OCI-LY7 (cell line): ENCODE results near the gene SLC25A25. TPM values are rescaled to one million over a fixed set of nuclear protein-coding genes. Genes with fewer than 3 reads are reported as not detected.

Experiments
- BruUV-seq: library from RNA; stranded (reverse); fragments of 400-500 nt; replicated peaks from 2 replicates; lab custom pipeline; 2021; lab: Mats Ljungman, UMichigan
- CTCF ChIA-PET: fragments of 300-600 bp; sonication (Branson Sonifier 250); formaldehyde crosslinking; loops from one replicate; lab custom pipeline; 2022; ENCODE audit warnings: antibody characterized with exemption; ENCODE audit not compliant: unreplicated experiment; lab: Charles Lee
- POLR2A ChIA-PET: fragments of 300-600 bp; sonication (Branson Sonifier 250); formaldehyde crosslinking; loops from one replicate; lab custom pipeline; 2022; ENCODE audit warnings: antibody characterized with exemption; lab: Charles Lee
- DNase-seq: peaks from one replicate; pipeline ENCODE4 v3.0.0-alpha.2; 2015; ENCODE audit warnings: low spot score
- H2AFZ ChIP-seq: fragments of 200-600 bp; sonication (generic), shearing (Covaris generic); 2 replicates; pipeline ENCODE4 v1.6.1; 2014; ENCODE audit warnings: mild to moderate bottlenecking, antibody characterized with exemption, low read length, moderate library complexity
- H3K27ac ChIP-seq: fragments of 200-600 bp; sonication (generic); 2 replicates; pipeline ENCODE4 v1.5.1; 2014; ENCODE audit warnings: mixed run types, low read depth, mild to moderate bottlenecking, moderate library complexity, low read length, inconsistent platforms; ENCODE audit not compliant: poor library complexity, severe bottlenecking
- H3K36me3 ChIP-seq: fragments of 200-600 bp; sonication (generic); 2 replicates; pipeline ENCODE4 v1.6.1; 2014; ENCODE audit warnings: mild to moderate bottlenecking, antibody characterized with exemption, low read length, moderate library complexity, mixed read lengths; ENCODE audit not compliant: insufficient read depth
- H3K4me1 ChIP-seq: fragments of 200-600 bp; sonication (generic); 2 replicates; pipeline ENCODE4 v1.5.1; 2014; ENCODE audit warnings: mild to moderate bottlenecking, low read length; ENCODE audit not compliant: insufficient read depth, poor library complexity, severe bottlenecking
- H3K4me2 ChIP-seq: fragments of 200-600 bp; sonication (generic); 2 replicates; pipeline ENCODE4 v1.6.1; 2014; ENCODE audit warnings: mild to moderate bottlenecking, low read length
- H3K4me3 ChIP-seq: fragments of 200-600 bp; sonication (generic); 2 replicates; pipeline ENCODE4 v1.5.1; 2014; ENCODE audit warnings: mild to moderate bottlenecking, low read depth, low read length; ENCODE audit not compliant: poor library complexity, severe bottlenecking
- H3K79me2 ChIP-seq: fragments of 200-600 bp; sonication (generic); 2 replicates; pipeline ENCODE4 v1.6.1; 2016; ENCODE audit warnings: low read depth, mild to moderate bottlenecking, low read length, moderate library complexity, mixed read lengths; ENCODE audit not compliant: insufficient read depth
- H3K9me2 ChIP-seq: fragments of 200-600 bp; sonication (generic); 2 replicates; pipeline ENCODE4 v1.6.1; 2016; ENCODE audit warnings: mild to moderate bottlenecking, low read length, mixed read lengths; ENCODE audit not compliant: insufficient read depth
- H3K9me3 ChIP-seq: fragments of 200-600 bp; sonication (generic); 2 replicates; pipeline ENCODE4 v1.6.1; 2014; ENCODE audit warnings: mild to moderate bottlenecking, mixed run types, low read length, mixed read lengths
- H4K20me1 ChIP-seq: fragments of 200-600 bp; sonication (generic); 2 replicates; pipeline ENCODE4 v1.6.1; 2014; ENCODE audit warnings: mild to moderate bottlenecking, antibody characterized with exemption, low read length, moderate library complexity, mixed read lengths; ENCODE audit not compliant: insufficient read depth
- EZH2phosphoT487 ChIP-seq: fragments of 200-600 bp; sonication (generic); IDR thresholded peaks from 2 replicates; pipeline ENCODE4 v1.6.1; 2018; ENCODE audit warnings: low read depth, borderline replicate concordance, mild to moderate bottlenecking, mixed run types, antibody characterized with exemption, low read length, moderate library complexity, mixed read lengths
- intact Hi-C: fragments of 100-400 bp; cut with micrococcal nuclease; formaldehyde crosslinking; loops from one replicate; pipeline ENCODE4 v1.10.0; 2022; ENCODE audit not compliant: unreplicated experiment
- total RNA-seq, 2 experiments: library from RNA; depleted of rRNA in 1 of 2; stranded (reverse); fragments of >200 nt in 1 of 2; shearing (Covaris generic) in 1 of 2; gene quantifications; 2 replicates each; pipeline ENCODE4 v1.2.3, GENCODE V29; 2014 to 2022
- TF ChIP-seq, protein P1 (sequence below): fragments of 200-600 bp; sonication (generic); conservative IDR thresholded peaks from 2 replicates; pipeline ENCODE4 v1.5.1; 2014; ENCODE audit warnings: mild to moderate bottlenecking, antibody characterized with exemption, low read length, moderate library complexity, mixed read lengths

The SLC25A25 gene
- total RNA-seq, 2 experiments from 2014 or later, result 17.6 to 21.4 TPM

DNA sequence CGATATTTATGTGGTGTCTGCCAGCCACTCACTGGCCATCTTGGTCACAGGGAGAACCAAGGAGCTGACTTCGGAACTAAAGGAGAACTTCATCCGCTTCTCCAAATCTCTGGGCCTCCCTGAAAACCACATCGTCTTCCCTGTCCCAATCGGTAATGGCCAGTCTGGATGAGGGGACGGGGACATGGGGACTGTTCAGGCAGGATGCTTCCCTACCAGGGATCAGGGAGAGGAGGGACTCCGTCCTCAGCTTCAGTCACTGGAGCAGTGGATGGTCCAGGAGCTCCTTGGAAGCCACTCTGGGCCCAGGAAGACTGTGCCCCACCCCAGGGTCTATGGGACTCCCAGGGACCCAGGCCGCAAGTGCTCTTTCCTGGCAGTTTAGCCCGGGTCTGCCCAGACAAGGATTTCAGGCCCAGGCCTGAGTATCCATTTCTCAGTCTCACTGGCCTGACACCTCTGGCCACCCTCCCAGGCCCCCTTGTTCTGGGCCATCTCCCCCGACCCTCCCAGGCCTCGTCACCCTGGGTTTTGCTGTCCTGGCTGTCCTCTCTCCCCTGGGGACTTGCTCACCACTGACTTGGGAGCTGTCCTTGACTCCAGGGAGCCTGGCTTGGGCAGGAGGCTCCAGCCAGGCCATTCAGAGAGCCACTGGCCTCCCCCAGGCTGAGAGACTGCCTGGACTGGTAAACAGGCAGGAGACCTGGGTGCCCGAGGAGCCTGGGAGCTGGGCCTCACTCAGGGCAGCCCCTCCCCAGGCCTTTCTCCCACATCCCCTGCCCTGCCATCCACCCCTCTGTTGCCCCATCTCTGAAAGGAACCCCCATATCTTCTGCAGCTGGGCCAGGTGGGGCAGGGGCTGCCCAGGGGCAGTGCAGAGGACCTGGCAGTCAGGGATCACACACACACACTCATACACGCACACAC, 84.4 kb downstream of the SLC25A25 start:
- no peak for TF ChIP-seq EZH2phosphoT487
- TF ChIP-seq, protein P1, sequence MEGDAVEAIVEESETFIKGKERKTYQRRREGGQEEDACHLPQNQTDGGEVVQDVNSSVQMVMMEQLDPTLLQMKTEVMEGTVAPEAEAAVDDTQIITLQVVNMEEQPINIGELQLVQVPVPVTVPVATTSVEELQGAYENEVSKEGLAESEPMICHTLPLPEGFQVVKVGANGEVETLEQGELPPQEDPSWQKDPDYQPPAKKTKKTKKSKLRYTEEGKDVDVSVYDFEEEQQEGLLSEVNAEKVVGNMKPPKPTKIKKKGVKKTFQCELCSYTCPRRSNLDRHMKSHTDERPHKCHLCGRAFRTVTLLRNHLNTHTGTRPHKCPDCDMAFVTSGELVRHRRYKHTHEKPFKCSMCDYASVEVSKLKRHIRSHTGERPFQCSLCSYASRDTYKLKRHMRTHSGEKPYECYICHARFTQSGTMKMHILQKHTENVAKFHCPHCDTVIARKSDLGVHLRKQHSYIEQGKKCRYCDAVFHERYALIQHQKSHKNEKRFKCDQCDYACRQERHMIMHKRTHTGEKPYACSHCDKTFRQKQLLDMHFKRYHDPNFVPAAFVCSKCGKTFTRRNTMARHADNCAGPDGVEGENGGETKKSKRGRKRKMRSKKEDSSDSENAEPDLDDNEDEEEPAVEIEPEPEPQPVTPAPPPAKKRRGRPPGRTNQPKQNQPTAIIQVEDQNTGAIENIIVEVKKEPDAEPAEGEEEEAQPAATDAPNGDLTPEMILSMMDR, result no peak
- no peaks in the 10 kb centered on the region for H3K4me1 ChIP-seq
- H2AFZ ChIP-seq, result no peak overlapping the region
- H3K9me3 ChIP-seq, result no peaks in the 10 kb centered on the region
- CTCF ChIA-PET, result no interaction called here
- H3K4me3 ChIP-seq, result no peak overlapping the region
- no peak for DNase-seq
- no TSS peak for BruUV-seq
- no peaks in the 10 kb centered on the region for H3K36me3 ChIP-seq
- intact Hi-C loops, result no loop called here
- no peak overlapping the region for H3K27ac ChIP-seq
- no peaks in the 10 kb centered on the region for H3K79me2 ChIP-seq
- no peak overlapping the region for H3K4me2 ChIP-seq
- no peaks in the 10 kb centered on the region for H3K9me2 ChIP-seq
- POLR2A ChIA-PET, result no interaction called here
- H4K20me1 ChIP-seq, result no peaks in the 10 kb centered on the region

- Histone ChIP-seq H4K20me1 (no peaks in the 10 kb centered on the region), H3K4me3 (no peak overlapping the region), H3K4me1 (no peaks in the 10 kb centered on the region), H3K4me2 (no peak overlapping the region), H3K9me3 (no peaks in the 10 kb centered on the region), H2AFZ (no peak overlapping the region), H3K9me2 (no peaks in the 10 kb centered on the region), H3K79me2 (no peaks in the 10 kb centered on the region), H3K27ac (no peak overlapping the region), H3K36me3 (no peaks in the 10 kb centered on the region)
- no peak for TF ChIP-seq EZH2phosphoT487
- TF ChIP-seq, protein P1, result no peak
- ChIA-PET POLR2A (no interaction called here), CTCF (no interaction called here)
- intact Hi-C loops, result no loop called here
- no TSS peak for BruUV-seq
- no peak for DNase-seq
Observed at GRCh38 chr9:128153060-128153946, 85.3 kb downstream of the SLC25A25 start.
